ENCODE measurements around the gene SERTAD4. TPM values are rescaled to one million over a fixed set of nuclear protein-coding genes. Genes with fewer than 3 reads are reported as not detected.
"Not testable (repeated sequence)": the region's sequence is repeated elsewhere in the genome, so short reads cannot be mapped to it uniquely, and the experiment has no call there.

The SERTAD4 gene
- total and polyA plus RNA-seq, 8 donors = 0.29 to 5.4 (median 2.5) TPM

DNA sequence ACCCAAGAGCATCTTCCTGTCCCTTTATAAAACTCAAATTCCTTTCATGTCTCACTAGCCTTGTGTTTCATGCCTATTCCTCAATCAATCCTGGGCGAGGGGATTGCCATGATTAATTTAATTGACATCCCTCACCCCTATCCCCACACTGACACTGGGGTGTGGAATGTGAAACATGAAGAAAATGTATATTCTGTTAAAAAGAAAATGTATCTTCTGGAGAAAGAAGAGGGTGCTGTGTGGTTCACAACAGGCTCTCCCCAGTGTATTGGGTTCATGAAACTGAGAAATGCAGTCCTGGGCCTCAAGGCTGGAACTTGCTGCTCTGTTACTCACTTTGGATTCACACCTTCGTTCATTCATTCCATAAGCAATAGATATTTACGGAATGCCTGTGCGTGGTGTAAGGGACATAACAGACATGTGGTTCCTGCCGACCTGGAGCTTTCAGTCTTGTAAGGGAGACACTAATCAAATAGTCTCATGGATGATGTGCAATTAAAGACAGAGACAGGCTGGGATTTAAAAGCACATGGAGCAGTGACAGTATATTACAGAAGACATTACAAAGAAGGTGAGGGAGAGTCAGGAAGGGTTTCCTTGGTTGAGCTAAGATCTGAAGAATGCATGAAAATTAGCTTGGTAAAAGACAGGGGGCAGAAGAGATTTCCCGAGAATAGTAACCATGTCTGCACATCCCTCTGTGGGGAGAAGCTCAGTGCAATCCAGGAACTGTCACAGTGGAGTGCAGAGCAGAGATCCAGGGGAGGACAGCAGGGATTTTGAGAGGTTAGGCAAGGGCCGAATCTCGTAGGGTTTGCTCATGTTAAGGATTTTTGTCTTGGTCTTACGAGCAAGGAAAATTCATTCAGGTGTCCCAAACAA is 32.1 kb downstream of the SERTAD4 start:
- Histone ChIP-seq H3K9me3 (no peaks in the 10 kb centered on the region), H3K27me3 (no peaks in the 10 kb centered on the region), H3K4me1 (peaks cover 12 to 34% (median 18%) of the 10 kb centered on the region in 4 donors), H3K27ac (no peak overlapping the region), H3K4me3 (no peak overlapping the region), H3K36me3 (no peaks in the 10 kb centered on the region)
- TF ChIP-seq, protein P1, sequence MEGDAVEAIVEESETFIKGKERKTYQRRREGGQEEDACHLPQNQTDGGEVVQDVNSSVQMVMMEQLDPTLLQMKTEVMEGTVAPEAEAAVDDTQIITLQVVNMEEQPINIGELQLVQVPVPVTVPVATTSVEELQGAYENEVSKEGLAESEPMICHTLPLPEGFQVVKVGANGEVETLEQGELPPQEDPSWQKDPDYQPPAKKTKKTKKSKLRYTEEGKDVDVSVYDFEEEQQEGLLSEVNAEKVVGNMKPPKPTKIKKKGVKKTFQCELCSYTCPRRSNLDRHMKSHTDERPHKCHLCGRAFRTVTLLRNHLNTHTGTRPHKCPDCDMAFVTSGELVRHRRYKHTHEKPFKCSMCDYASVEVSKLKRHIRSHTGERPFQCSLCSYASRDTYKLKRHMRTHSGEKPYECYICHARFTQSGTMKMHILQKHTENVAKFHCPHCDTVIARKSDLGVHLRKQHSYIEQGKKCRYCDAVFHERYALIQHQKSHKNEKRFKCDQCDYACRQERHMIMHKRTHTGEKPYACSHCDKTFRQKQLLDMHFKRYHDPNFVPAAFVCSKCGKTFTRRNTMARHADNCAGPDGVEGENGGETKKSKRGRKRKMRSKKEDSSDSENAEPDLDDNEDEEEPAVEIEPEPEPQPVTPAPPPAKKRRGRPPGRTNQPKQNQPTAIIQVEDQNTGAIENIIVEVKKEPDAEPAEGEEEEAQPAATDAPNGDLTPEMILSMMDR (IDR thresholded peaks at IDR 0.05) = no peak
- no peak for TF ChIP-seq POLR2A (IDR thresholded peaks at IDR 0.05)
- TF ChIP-seq POLR2AphosphoS5 (IDR thresholded peaks at IDR 0.05) = no peak
- TF ChIP-seq EP300 (IDR thresholded peaks at IDR 0.05) = no peak
- intact Hi-C loops (cut with DNase I; ENCODE audit: low total_unique reads) = no loop called here
- DNase-seq = peak in 1 of 2 donors; percentile 23
- WGBS, 5 donors = 83 to 90% (median 86%) methylated on average over 9 of the region's 9 CpGs

DNA sequence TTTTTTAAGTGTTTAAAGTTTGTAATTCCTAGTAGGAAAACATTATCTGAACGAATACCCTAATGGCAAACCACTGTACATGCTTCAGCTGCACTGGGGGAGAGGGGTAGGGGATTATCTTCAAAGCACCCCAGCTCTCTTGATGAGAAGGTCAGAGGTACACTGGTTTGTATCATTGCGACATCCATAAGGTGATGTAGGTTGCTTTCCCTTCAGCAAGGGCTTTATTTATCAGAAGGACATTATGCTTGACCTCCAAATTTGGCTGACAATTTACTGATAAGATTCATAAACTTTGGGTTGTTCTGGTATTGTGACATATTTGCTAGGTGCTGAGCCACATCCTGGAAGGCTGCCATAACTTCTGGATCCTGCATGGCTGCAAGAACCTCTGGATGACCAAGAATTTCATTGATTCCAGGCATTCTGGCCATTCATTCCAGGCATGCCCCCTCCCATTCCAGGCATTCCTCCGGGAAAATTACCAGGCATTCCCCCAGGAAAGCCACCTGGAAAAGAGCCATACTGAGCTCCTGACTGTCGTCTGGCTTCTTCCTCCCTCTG is 32.9 kb downstream of the SERTAD4 start:
- H3K36me3 ChIP-seq; DNase-seq; H3K27me3 ChIP-seq; H3K9me3 ChIP-seq; H3K27ac ChIP-seq; H3K4me3 ChIP-seq; intact Hi-C loops (cut with DNase I; ENCODE audit: low total_unique reads): not testable (repeated sequence)
- peaks cover 12 to 27% (median 18%) of the 10 kb centered on the region in 4 donors for H3K4me1 ChIP-seq
- WGBS, 5 donors = 48 to 55% (median 50%) methylated on average over 4 of the region's 4 CpGs

DNA sequence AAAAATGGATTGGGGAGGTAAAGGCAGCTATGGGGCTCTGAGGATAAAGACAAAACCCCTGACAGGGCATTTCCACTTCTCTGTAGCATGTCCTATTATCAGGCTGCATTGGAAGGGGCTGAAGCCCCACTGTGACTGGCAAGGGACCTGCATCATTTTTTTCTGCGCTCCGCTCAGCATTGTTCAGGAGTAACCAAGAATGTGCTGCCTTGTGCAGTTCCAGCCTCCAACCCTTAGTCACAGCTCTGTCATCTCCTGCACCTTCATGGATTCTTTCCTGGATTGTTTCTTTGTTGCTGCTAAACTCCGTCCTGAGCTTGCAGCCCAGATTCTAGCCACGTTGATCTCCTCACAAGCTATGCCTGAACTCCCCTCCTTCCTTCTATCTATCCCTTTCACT is 37.4 kb downstream of the SERTAD4 start:
- 88 to 93% (median 91%) methylated on average over 4 of the region's 4 CpGs for WGBS, 5 donors
- Histone ChIP-seq H3K4me1 (peaks cover 0 to 9% (median 2%) of the 10 kb centered on the region in 4 donors), H3K9me3 (no peaks in the 10 kb centered on the region), H3K4me3 (no peak overlapping the region), H3K27ac (no peak overlapping the region), H3K36me3 (no peaks in the 10 kb centered on the region), H3K27me3 (no peaks in the 10 kb centered on the region)
- TF ChIP-seq EP300 (IDR thresholded peaks at IDR 0.05) = no peak
- TF ChIP-seq POLR2AphosphoS5 (IDR thresholded peaks at IDR 0.05) = no peak
- TF ChIP-seq, protein P1 (IDR thresholded peaks at IDR 0.05) = no peak
- no peak for TF ChIP-seq POLR2A (IDR thresholded peaks at IDR 0.05)
- intact Hi-C loops (cut with DNase I; ENCODE audit: low total_unique reads) = no loop called here
- no peak for DNase-seq

DNA sequence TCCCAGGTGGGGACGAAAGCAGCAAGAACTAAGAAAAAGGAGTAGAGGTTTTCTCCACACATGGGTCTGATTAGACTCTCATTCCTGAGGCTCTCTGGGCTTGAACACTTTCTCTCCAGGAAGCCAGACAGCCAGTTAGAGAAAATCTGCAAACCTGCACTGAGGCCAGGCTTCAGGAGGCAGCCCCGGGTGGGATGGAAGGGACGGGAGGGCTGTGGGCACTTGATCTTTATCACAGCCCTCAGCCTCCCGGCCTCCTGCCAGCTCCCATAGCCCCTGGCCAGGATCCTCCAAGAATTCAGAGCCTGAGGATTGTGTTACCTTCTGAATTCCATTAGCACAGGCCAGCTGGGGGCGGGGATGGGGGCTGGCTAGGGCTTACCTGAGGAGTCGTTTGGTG is 40.1 kb downstream of the SERTAD4 start:
- H3K4me3 ChIP-seq = no peak overlapping the region
- no peaks in the 10 kb centered on the region for H3K36me3 ChIP-seq
- H3K27ac ChIP-seq = no peak overlapping the region
- WGBS, 5 donors = 34 to 59% (median 43%) methylated on average over 6 of the region's 6 CpGs
- H3K9me3 ChIP-seq = no peaks in the 10 kb centered on the region
- no peak for TF ChIP-seq POLR2AphosphoS5 (IDR thresholded peaks at IDR 0.05)
- no peak for TF ChIP-seq EP300 (IDR thresholded peaks at IDR 0.05)
- no peak for TF ChIP-seq POLR2A (IDR thresholded peaks at IDR 0.05)
- TF ChIP-seq, protein P1 (IDR thresholded peaks at IDR 0.05) = no peak
- H3K4me1 ChIP-seq = peaks cover 0 to 5% (median 0%) of the 10 kb centered on the region in 4 donors
- DNase-seq = no peak
- intact Hi-C loops (cut with DNase I; ENCODE audit: low total_unique reads) = no loop called here
- H3K27me3 ChIP-seq = no peaks in the 10 kb centered on the region
